Activated CD8-positive, alpha-beta memory T cell treated with anti-CD3 and anti-CD28 coated beads for 36 hours (primary cell): Measurements from ENCODE around the gene SORCS2. TPM values are rescaled to one million over a fixed set of nuclear protein-coding genes. Genes with fewer than 3 reads are reported as not detected.

Experiments
- CTCF ChIA-PET: fragments of 350-600 bp; sonication (Branson Sonifier 250); formaldehyde crosslinking; loops from one replicate; lab custom pipeline; 2021; ENCODE audit warnings: antibody characterized with exemption; lab: Charles Lee
- POLR2A ChIA-PET: fragments of 350-600 bp; sonication (Branson Sonifier 250); formaldehyde crosslinking; loops from one replicate; lab custom pipeline; 2021; ENCODE audit warnings: antibody characterized with exemption; lab: Charles Lee
- total RNA-seq, 2 experiments: library from RNA; stranded (reverse); gene quantifications; one replicate each; pipeline ENCODE4 v1.2.3, GENCODE V29; 2021

SORCS2 gene
- total RNA-seq: not detected

GRCh38 chr4:7192252-7193029 lies at the start of gene SORCS2:
Gene SORCS2 (plus strand): TSS chr4:7192538.
- POLR2A ChIA-PET: no interaction called here
- CTCF ChIA-PET: no interaction called here

- CTCF ChIA-PET: no interaction called here
- POLR2A ChIA-PET: no interaction called here
Measured at GRCh38 chr4:7144374-7145290, 47.7 kb upstream of the SORCS2 start.

- POLR2A ChIA-PET: no interaction called here
- CTCF ChIA-PET: no interaction called here
Measured at GRCh38 chr4:7145291-7145934, 46.9 kb upstream of the SORCS2 start.

- POLR2A ChIA-PET: no interaction called here
- CTCF ChIA-PET: no interaction called here
Measured at GRCh38 chr4:7146059-7146785, 46.1 kb upstream of the SORCS2 start.

GRCh38 chr4:7146786-7147115 lies 45.6 kb upstream of the SORCS2 start:
- ChIA-PET CTCF (no interaction called here), POLR2A (no interaction called here)

GRCh38 chr4:7147261-7147660 lies 45.1 kb upstream of the SORCS2 start:
- ChIA-PET CTCF (no interaction called here), POLR2A (no interaction called here)

GRCh38 chr4:7147661-7148310 lies 44.6 kb upstream of the SORCS2 start:
- CTCF ChIA-PET: interaction anchor here (0.5 kb wide), 1 partner anchor 1358 kb away, joined by 3 read pairs; no protein-coding TSS in a partner anchor
- POLR2A ChIA-PET: no interaction called here

GRCh38 chr4:7148337-7148736 lies 44.0 kb upstream of the SORCS2 start:
- ChIA-PET CTCF (interaction anchor here (0.5 kb wide), 1 partner anchor 1359 kb away, joined by 3 read pairs; no protein-coding TSS in a partner anchor), POLR2A (no interaction called here)

GRCh38 chr4:7150036-7150635 lies 42.2 kb upstream of the SORCS2 start:
- ChIA-PET CTCF (no interaction called here), POLR2A (no interaction called here)

- CTCF ChIA-PET: no interaction called here
- POLR2A ChIA-PET: no interaction called here
Measured at GRCh38 chr4:7151668-7152227, 40.6 kb upstream of the SORCS2 start.

- CTCF ChIA-PET: no interaction called here
Measured at GRCh38 chr4:7153711-7154110, 38.6 kb upstream of the SORCS2 start.

GRCh38 chr4:7154351-7154981 lies 37.9 kb upstream of the SORCS2 start:
- CTCF ChIA-PET: no interaction called here
- POLR2A ChIA-PET: no interaction called here

More at GRCh38 chr4:7153711-7154110, 38.6 kb upstream of the SORCS2 start:
- POLR2A ChIA-PET: no interaction called here

GRCh38 chr4:7155590-7156071 lies 36.7 kb upstream of the SORCS2 start:
- CTCF ChIA-PET: no interaction called here

GRCh38 chr4:7156328-7156727 lies 36.0 kb upstream of the SORCS2 start:
- CTCF ChIA-PET: no interaction called here

More at GRCh38 chr4:7155590-7156071, 36.7 kb upstream of the SORCS2 start:
- POLR2A ChIA-PET: no interaction called here

GRCh38 chr4:7156761-7157488 lies 35.4 kb upstream of the SORCS2 start:
- POLR2A ChIA-PET: no interaction called here

More at GRCh38 chr4:7156328-7156727, 36.0 kb upstream of the SORCS2 start:
- POLR2A ChIA-PET: no interaction called here

GRCh38 chr4:7157666-7158065 lies 34.7 kb upstream of the SORCS2 start:
- ChIA-PET CTCF (interaction anchor here (0.6 kb wide), 1 partner anchor 55 kb away, joined by 3 read pairs; no protein-coding TSS in a partner anchor), POLR2A (no interaction called here)

More at GRCh38 chr4:7156761-7157488, 35.4 kb upstream of the SORCS2 start:
- CTCF ChIA-PET: interaction anchor here (0.6 kb wide), 1 partner anchor 55 kb away, joined by 3 read pairs; no protein-coding TSS in a partner anchor
